Measurements from ENCODE around the gene MYLK4. TPM values are rescaled to one million over a fixed set of nuclear protein-coding genes. Genes with fewer than 3 reads are reported as not detected.

Gene MYLK4
- total and polyA plus RNA-seq, 2 donors (not counting 3 experiments of a cell fraction or from before 2014, with no cell fraction given), result 0.41 to 0.62 TPM

GRCh38 chr6:2686515-2686914, 64.2 kb downstream of the MYLK4 start:
- H2AFZ ChIP-seq (ENCODE audit: low read depth, low read length), result no peak overlapping the region
- no peaks in the 10 kb centered on the region for H3K9me3 ChIP-seq (replicated peaks; ENCODE audit: control insufficient read depth, insufficient read depth, low read length)
- BruUV-seq (replicated peaks), result no TSS peak
- no peak overlapping the region for H3K9ac ChIP-seq (replicated peaks; ENCODE audit: extremely low read depth, insufficient read depth, low read length)
- no peaks in the 10 kb centered on the region for H3K4me1 ChIP-seq (ENCODE audit: control insufficient read depth, extremely low read depth, insufficient read depth, low read length)
- H3K9me1 ChIP-seq (replicated peaks; ENCODE audit: control insufficient read depth, extremely low read depth, insufficient read depth, low read length), result no peaks in the 10 kb centered on the region
- H4K20me1 ChIP-seq (replicated peaks; ENCODE audit: control insufficient read depth, extremely low read depth, insufficient read depth, low read length), result no peaks in the 10 kb centered on the region
- no peak for DNase-seq (ENCODE audit: low read depth, low spot score)
- TF ChIP-seq MAX (IDR thresholded peaks at IDR 0.05; ENCODE audit: insufficient read depth, insufficient read length) (no peak), GATA2 (IDR thresholded peaks at IDR 0.05; ENCODE audit: insufficient read depth, insufficient read length, low read depth, low read length) (no peak), EZH2 (IDR thresholded peaks at IDR 0.05; ENCODE audit: borderline replicate concordance, low read depth, low read length, severe bottlenecking) (no peak), FOS (IDR thresholded peaks at IDR 0.05; ENCODE audit: borderline replicate concordance, insufficient read depth, low read length) (no peak), CTCF (IDR thresholded peaks at IDR 0.05; ENCODE audit: extremely low read depth in 1 of 2, insufficient read depth in 1 of 2, low read depth in 1 of 2, low read length in 2 of 2) (no peak), JUN (IDR thresholded peaks at IDR 0.05; ENCODE audit: borderline replicate concordance, insufficient read depth, insufficient read length, low read depth) (no peak)
- intact Hi-C loops (cut with micrococcal nuclease) (no loop called here), dilution Hi-C loops (cut with MboI; ENCODE audit: extremely low pct_ligation_motif_present, low sequenced_read_pairs) (no loop called here)
- ChIA-PET CTCF (no interaction called here), POLR2A (no interaction called here)
- H3K27me3 ChIP-seq (ENCODE audit: control insufficient read depth in 2 of 2, insufficient read depth in 2 of 2, low read length in 2 of 2), result no peaks in the 10 kb centered on the region
- H3K27ac ChIP-seq (ENCODE audit: insufficient read depth, low read depth, low read length), result no peak overlapping the region
- H3K4me3 ChIP-seq (replicated peaks in 1 of 3; ENCODE audit: insufficient read depth in 1 of 3, low read depth in 1 of 3, low read length in 3 of 3), result no peak overlapping the region
- H3K4me2 ChIP-seq (ENCODE audit: insufficient read depth, low read length), result no peak overlapping the region
- no peak for FAIRE-seq
- H3K79me2 ChIP-seq (ENCODE audit: control insufficient read depth, insufficient read depth, low read length), result no peaks in the 10 kb centered on the region
- H3K36me3 ChIP-seq (ENCODE audit: control insufficient read depth in 2 of 2, extremely low read depth in 1 of 2, insufficient read depth in 2 of 2, low read length in 2 of 2), result no peaks in the 10 kb centered on the region
